GM18858 (cell line): ENCODE data around the gene KSR1.
"Not testable (repeated sequence)": the region's sequence is repeated elsewhere in the genome, so short reads cannot be mapped to it uniquely, and the experiment has no call there.

ENCODE experiments used
- ATAC-seq: cut with Tn5 transposase; IDR thresholded peaks from one replicate; pipeline ENCODE4 v1.9.1; 2021; ENCODE audit not compliant: unreplicated experiment

The KSR1 gene

GRCh38 chr17:27491713-27492190 lies 35.5 kb downstream of the KSR1 start:
- no peak for ATAC-seq

GRCh38 chr17:27492470-27492869 lies 36.2 kb downstream of the KSR1 start:
- no peak for ATAC-seq

GRCh38 chr17:27493088-27493487 lies 36.8 kb downstream of the KSR1 start:
- no peak for ATAC-seq

- ATAC-seq, result no peak
Measured at GRCh38 chr17:27494192-27495091, 38.2 kb downstream of the KSR1 start.

GRCh38 chr17:27495460-27495859 lies 39.2 kb downstream of the KSR1 start:
- ATAC-seq, result peak; percentile 58

GRCh38 chr17:27496005-27496404 lies 39.8 kb downstream of the KSR1 start:
- ATAC-seq, result no peak

- ATAC-seq, result no peak
Measured at GRCh38 chr17:27496437-27496943, 40.2 kb downstream of the KSR1 start.

GRCh38 chr17:27496971-27497370 lies 40.7 kb downstream of the KSR1 start:
- ATAC-seq, result no peak

- no peak for ATAC-seq
Measured at GRCh38 chr17:27497696-27498095, 41.4 kb downstream of the KSR1 start.

GRCh38 chr17:27498615-27499309 lies 42.5 kb downstream of the KSR1 start:
- ATAC-seq, result no peak

- ATAC-seq, result no peak
Measured at GRCh38 chr17:27499451-27500265, 43.4 kb downstream of the KSR1 start.

GRCh38 chr17:27501338-27501737 lies 45.1 kb downstream of the KSR1 start:
- not testable (repeated sequence) for ATAC-seq

- ATAC-seq, result no peak
Measured at GRCh38 chr17:27502526-27503324, 46.5 kb downstream of the KSR1 start.

- ATAC-seq, result no peak
Measured at GRCh38 chr17:27503611-27504010, 47.4 kb downstream of the KSR1 start.

GRCh38 chr17:27504188-27504995 lies 48.1 kb downstream of the KSR1 start:
- no peak for ATAC-seq

- peak; percentile 60 for ATAC-seq
Measured at GRCh38 chr17:27506348-27507218, 50.3 kb downstream of the KSR1 start.

GRCh38 chr17:27511168-27511883 lies 55.1 kb downstream of the KSR1 start:
- no peak for ATAC-seq

- ATAC-seq, result no peak
Measured at GRCh38 chr17:27512031-27512430, 55.8 kb downstream of the KSR1 start.
